A549 (cell line): ENCODE measurements around the gene SLC16A1. TPM values are rescaled to one million over a fixed set of nuclear protein-coding genes. Genes with fewer than 3 reads are reported as not detected.

Source experiments
- ATAC-seq, 2 experiments: fragments of 200-7000 bp in 1 of 2; fragments of >200 bp in 1 of 2; cut with Nextera tagmentation in 1 of 2; cut with Tn5 transposase in 1 of 2; 3 replicates each; pipeline versions ENCODE4 v1.8.0 to v1.9.1; 2018 to 2020; ENCODE audit warnings: mild to moderate bottlenecking in 1 of 2, moderate library complexity in 1 of 2
- CTCF ChIA-PET: fragments of 300-600 bp; sonication (Branson Sonifier 250); formaldehyde crosslinking; extraction: SDS; loops from one replicate; lab custom pipeline; 2021; ENCODE audit warnings: antibody characterized with exemption, inconsistent platforms; lab: Yijun Ruan, JAX
- POLR2A ChIA-PET: fragments of 350-600 bp; formaldehyde crosslinking; extraction: SDS; loops from one replicate; lab custom pipeline; 2021; ENCODE audit warnings: antibody characterized with exemption, inconsistent platforms; lab: Yijun Ruan, JAX
- DNase-seq, 2 experiments: peaks; one replicate each; pipeline versions ENCODE4 v3.0.0 to v3.0.0-alpha.2; 2011 to 2016; ENCODE audit warnings: low read depth in 1 of 2, low spot score in 1 of 2
- FAIRE-seq: peaks from 2 replicates; lab custom pipeline; 2011; peaks lifted over from hg19 to GRCh38; lab: Jason Lieb, UNC
- H3K27ac ChIP-seq, 2 experiments: fragments of >200 bp; sonication (Bioruptor Twin); formaldehyde crosslinking; 3 replicates each; pipeline ENCODE4 v1.5.1; 2016 to 2017
- H3K4me1 ChIP-seq: fragments of >200 bp; sonication (Bioruptor Twin); formaldehyde crosslinking; 3 replicates; pipeline ENCODE4 v1.6.1; 2016
- H3K4me2 ChIP-seq: fragments of >200 bp; sonication (Bioruptor Twin); formaldehyde crosslinking; 3 replicates; pipeline ENCODE4 v1.6.1; 2016
- H3K4me3 ChIP-seq: fragments of >200 bp; sonication (Bioruptor Twin); formaldehyde crosslinking; 3 replicates; pipeline ENCODE4 v1.5.1; 2016
- H3K9me3 ChIP-seq: fragments of >200 bp; sonication (Bioruptor Twin); formaldehyde crosslinking; 3 replicates; pipeline ENCODE4 v1.6.1; 2016
- BCL3 ChIP-seq: fragments of >200 bp; sonication (Bioruptor Twin); formaldehyde crosslinking; IDR thresholded peaks from 3 replicates; pipeline ENCODE4 v1.6.1; 2016
- BHLHE40 ChIP-seq: IDR thresholded peaks from 2 replicates; pipeline ENCODE4 v1.6.1; 2012; ENCODE audit warnings: low read depth, low read length, inconsistent platforms
- CEBPB ChIP-seq, 2 experiments: fragments of >200 bp in 1 of 2; sonication (Bioruptor Twin) in 1 of 2; formaldehyde crosslinking in 1 of 2; IDR thresholded peaks; 2 replicates each; pipeline ENCODE4 v1.6.1; 2012 to 2016
- CTCF ChIP-seq: fragments of >200 bp; sonication (Bioruptor Twin); formaldehyde crosslinking; IDR thresholded peaks from 3 replicates; pipeline ENCODE4 v1.5.1; 2016
- E2F6 ChIP-seq: IDR thresholded peaks from 2 replicates; pipeline ENCODE4 v1.6.1; 2012; ENCODE audit warnings: low read depth, borderline replicate concordance
- ELK1 ChIP-seq: fragments of 150-350 bp; IDR thresholded peaks from 2 replicates; pipeline ENCODE4 v1.6.1; 2014; ENCODE audit warnings: low read depth, mild to moderate bottlenecking, low read length
- EP300 ChIP-seq, 2 experiments: fragments of >200 bp; sonication (Bioruptor Twin); formaldehyde crosslinking; IDR thresholded peaks; 2 replicates in 1 of 2; 3 replicates in 1 of 2; pipeline ENCODE4 v1.6.1; 2016 to 2017
- ESRRA ChIP-seq: fragments of 150-350 bp; IDR thresholded peaks from 2 replicates; pipeline ENCODE4 v1.6.1; 2014; ENCODE audit warnings: mild to moderate bottlenecking, low read length, borderline replicate concordance
- FOSB ChIP-seq: fragments of 250-450 bp; sonication (Bioruptor Pico); IDR thresholded peaks from 2 replicates; pipeline ENCODE4 v1.5.0; 2020; ENCODE audit warnings: mild to moderate bottlenecking, moderate library complexity
- FOSL2 ChIP-seq, 2 experiments: fragments of 450-650 bp in 1 of 2; fragments of >200 bp in 1 of 2; sonication (Bioruptor Twin) in 1 of 2; formaldehyde crosslinking; IDR thresholded peaks; 2 replicates each; pipeline versions ENCODE4 v1.5.0 to v1.6.1; 2016 to 2020; ENCODE audit warnings: mild to moderate bottlenecking in 1 of 2, moderate library complexity in 1 of 2
- HDAC2 ChIP-seq: fragments of 200-600 bp; sonication (generic); IDR thresholded peaks from 2 replicates; pipeline ENCODE4 v1.6.1; 2016
- HES2 ChIP-seq: fragments of >200 bp; sonication (Bioruptor Twin); formaldehyde crosslinking; IDR thresholded peaks from 2 replicates; pipeline ENCODE4 v1.6.1; 2016
- HOXB5 ChIP-seq: fragments of 250-450 bp; sonication (Bioruptor Pico); IDR thresholded peaks from 2 replicates; pipeline ENCODE4 v1.5.0; 2020; ENCODE audit warnings: mild to moderate bottlenecking, moderate library complexity
- JUNB ChIP-seq: fragments of >200 bp; sonication (Bioruptor Twin); formaldehyde crosslinking; IDR thresholded peaks from 2 replicates; pipeline ENCODE4 v1.6.1; 2016
- KDM5A ChIP-seq: fragments of 200-600 bp; sonication (generic); IDR thresholded peaks from 2 replicates; pipeline ENCODE4 v1.6.1; 2016; ENCODE audit warnings: antibody characterized with exemption, mild to moderate bottlenecking
- MAFK ChIP-seq: fragments of 450-650 bp; IDR thresholded peaks from 2 replicates; pipeline ENCODE4 v1.6.1; 2014; ENCODE audit not compliant: partially characterized antibody
- MYC ChIP-seq: IDR thresholded peaks from 2 replicates; pipeline ENCODE4 v1.6.1; 2012; ENCODE audit warnings: mild to moderate bottlenecking, inconsistent platforms, low read length, improper control_type of control experiment, borderline replicate concordance
- NFE2L2 ChIP-seq: fragments of 150-350 bp; conservative IDR thresholded peaks from 2 replicates; pipeline ENCODE4 v1.6.1; 2014; ENCODE audit warnings: low read length
- PBX3 ChIP-seq: IDR thresholded peaks from 2 replicates; pipeline ENCODE4 v1.6.1; 2012
- PHF8 ChIP-seq: fragments of 200-600 bp; sonication (generic); IDR thresholded peaks from 2 replicates; pipeline ENCODE4 v1.6.1; 2016; ENCODE audit warnings: low read depth, mild to moderate bottlenecking, antibody characterized with exemption, moderate library complexity, borderline replicate concordance
- POLR2A ChIP-seq: IDR thresholded peaks from 2 replicates; pipeline ENCODE4 v1.6.1; 2012; ENCODE audit warnings: mild to moderate bottlenecking, low read length
- RAD21 ChIP-seq, 2 experiments: fragments of >200 bp in 1 of 2; sonication (Bioruptor Twin) in 1 of 2; formaldehyde crosslinking in 1 of 2; IDR thresholded peaks in 1 of 2; conservative IDR thresholded peaks in 1 of 2; 2 replicates in 1 of 2; 3 replicates in 1 of 2; pipeline ENCODE4 v1.6.1; 2012 to 2018; ENCODE audit warnings: inconsistent platforms in 1 of 2
- RFX5 ChIP-seq: fragments of 450-650 bp; IDR thresholded peaks from 2 replicates; pipeline ENCODE4 v1.7.1; 2014; ENCODE audit warnings: antibody characterized with exemption, mild to moderate bottlenecking, moderate library complexity
- TFCP2L1 ChIP-seq: fragments of 250-450 bp; sonication (Bioruptor Pico); IDR thresholded peaks from 2 replicates; pipeline ENCODE4 v1.5.0; 2021; ENCODE audit warnings: mild to moderate bottlenecking
- ZSCAN20 ChIP-seq: fragments of 250-450 bp; sonication (Bioruptor Pico); IDR thresholded peaks from 2 replicates; pipeline ENCODE4 v1.8.0; 2022; ENCODE audit warnings: mild to moderate bottlenecking, moderate library complexity
- WGBS: methylation state at CpG from one replicate; pipeline ENCODE4 v1.1.6; 2017; ENCODE audit errors: missing lambda C conversion rate; 5-methylcytosine and 5-hydroxymethylcytosine counted together
- polyA minus RNA-seq: library from RNA; depleted of rRNA, polyadenylated mRNA; stranded (reverse); fragments of >200 nt; gene quantifications from 2 replicates; pipeline ENCODE4 v1.2.3, GENCODE V29; 2011; rRNA and poly(A)+ RNA removed
- polyA plus RNA-seq, 4 experiments: library from polyadenylated mRNA; depleted of rRNA in 3 of 4; stranded (reverse); fragments of >200 nt; fragmentation: RNase III in 1 of 4; extraction: RNeasy Plus Mini Kit Qiagen cat#74134 plus additional on column Dnase treatment in 1 of 4; gene quantifications; 2 replicates in 3 of 4; 3 replicates in 1 of 4; pipeline ENCODE4 v1.2.3, GENCODE V29; 2011 to 2017
- TF ChIP-seq, protein P1 (sequence below): fragments of 200-600 bp; sonication (generic); IDR thresholded peaks from 2 replicates; pipeline ENCODE4 v1.6.1; 2016; ENCODE audit warnings: antibody characterized with exemption, mild to moderate bottlenecking, moderate library complexity

The SLC16A1 gene, protein sequence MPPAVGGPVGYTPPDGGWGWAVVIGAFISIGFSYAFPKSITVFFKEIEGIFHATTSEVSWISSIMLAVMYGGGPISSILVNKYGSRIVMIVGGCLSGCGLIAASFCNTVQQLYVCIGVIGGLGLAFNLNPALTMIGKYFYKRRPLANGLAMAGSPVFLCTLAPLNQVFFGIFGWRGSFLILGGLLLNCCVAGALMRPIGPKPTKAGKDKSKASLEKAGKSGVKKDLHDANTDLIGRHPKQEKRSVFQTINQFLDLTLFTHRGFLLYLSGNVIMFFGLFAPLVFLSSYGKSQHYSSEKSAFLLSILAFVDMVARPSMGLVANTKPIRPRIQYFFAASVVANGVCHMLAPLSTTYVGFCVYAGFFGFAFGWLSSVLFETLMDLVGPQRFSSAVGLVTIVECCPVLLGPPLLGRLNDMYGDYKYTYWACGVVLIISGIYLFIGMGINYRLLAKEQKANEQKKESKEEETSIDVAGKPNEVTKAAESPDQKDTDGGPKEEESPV
- polyA plus RNA-seq (2011; rRNA removed) (67.9 and 70.2 TPM in 2 replicates), polyA plus RNA-seq (2017; fragmentation: RNase III; extraction: RNeasy Plus Mini Kit Qiagen cat#74134 plus additional on column Dnase treatment) (39.7 to 45.0 TPM (median 42.7 TPM) in 3 replicates), polyA minus RNA-seq (122 and 127 TPM in 2 replicates)
- polyA plus RNA-seq (2012; cell fraction: cytosol; rRNA removed) = 17.4 and 24.6 TPM in 2 replicates
- 48.9 and 60.5 TPM in 2 replicates for polyA plus RNA-seq (2012; cell fraction: nucleus; rRNA removed)

GRCh38 chr1:112955773-112956543, at the start of gene SLC16A1:
SLC16A1 (minus strand) TSS chr1:112956196; CDS start chr1:112929308, 26,888 bp downstream.
- ChIA-PET CTCF (interaction anchor here (0.7 to 3.2 kb wide), 15 partner anchors 10 to 240 kb away, joined by 3 to 15 read pairs (median 3); no protein-coding TSS in a partner anchor), POLR2A (interaction anchor here (0.5 to 1.3 kb wide), 12 partner anchors 9 to 856 kb away, joined by 3 to 22 read pairs (median 4); partner anchors contain the start of genes LRIG2, PPM1J and RSBN1)
- Histone ChIP-seq H3K27ac (peak within 1 kb of the TSS; percentile 93 to 98), H3K4me3 (peak within 1 kb of the TSS; percentile 66), H3K4me2 (peak within 1 kb of the TSS; percentile 97), H3K4me1 (peaks cover 27% of the 10 kb centered on the region), H3K9me3 (no peaks in the 10 kb centered on the region)
- FAIRE-seq = no peak
- WGBS = 0% methylated on average over 6 of the region's 90 CpGs
- DNase-seq = peak; percentile 67 to 92
- ATAC-seq = peak; percentile 82 to 89
- no peak for TF ChIP-seq HES2
- TF ChIP-seq PBX3 = peak; percentile 51; the same call in 1 of the 2 replicates
- no peak for TF ChIP-seq ELK1
- TF ChIP-seq BCL3 = peak; percentile 89
- TF ChIP-seq HDAC2 = no peak
- no peak for TF ChIP-seq RFX5
- TF ChIP-seq ESRRA = peak; percentile 23; the same call in 1 of the 2 replicates
- TF ChIP-seq MAFK = no peak
- TF ChIP-seq HOXB5 (CRISPR knock-in tag) = no peak
- no peak for TF ChIP-seq KDM5A
- TF ChIP-seq CEBPB (IDR thresholded peaks at IDR 0.05) = no peak
- peak; percentile 99 for TF ChIP-seq POLR2A
- peak; percentile 68 for TF ChIP-seq MYC
- no peak for TF ChIP-seq NFE2L2
- TF ChIP-seq FOSL2 (IDR thresholded peaks at IDR 0.05) = no peak
- TF ChIP-seq FOSL2 (CRISPR knock-in tag; IDR thresholded peaks at IDR 0.05) = no peak
- no peak for TF ChIP-seq EP300 (IDR thresholded peaks at IDR 0.05)
- no peak for TF ChIP-seq ZSCAN20 (CRISPR knock-in tag)
- no peak for TF ChIP-seq FOSB (CRISPR knock-in tag)
- TF ChIP-seq BHLHE40 = 0 out of 2 replicates have a peak, but pooled peaks have one; percentile 44
- TF ChIP-seq PHF8 = peak; percentile 79
- TF ChIP-seq, protein P1, sequence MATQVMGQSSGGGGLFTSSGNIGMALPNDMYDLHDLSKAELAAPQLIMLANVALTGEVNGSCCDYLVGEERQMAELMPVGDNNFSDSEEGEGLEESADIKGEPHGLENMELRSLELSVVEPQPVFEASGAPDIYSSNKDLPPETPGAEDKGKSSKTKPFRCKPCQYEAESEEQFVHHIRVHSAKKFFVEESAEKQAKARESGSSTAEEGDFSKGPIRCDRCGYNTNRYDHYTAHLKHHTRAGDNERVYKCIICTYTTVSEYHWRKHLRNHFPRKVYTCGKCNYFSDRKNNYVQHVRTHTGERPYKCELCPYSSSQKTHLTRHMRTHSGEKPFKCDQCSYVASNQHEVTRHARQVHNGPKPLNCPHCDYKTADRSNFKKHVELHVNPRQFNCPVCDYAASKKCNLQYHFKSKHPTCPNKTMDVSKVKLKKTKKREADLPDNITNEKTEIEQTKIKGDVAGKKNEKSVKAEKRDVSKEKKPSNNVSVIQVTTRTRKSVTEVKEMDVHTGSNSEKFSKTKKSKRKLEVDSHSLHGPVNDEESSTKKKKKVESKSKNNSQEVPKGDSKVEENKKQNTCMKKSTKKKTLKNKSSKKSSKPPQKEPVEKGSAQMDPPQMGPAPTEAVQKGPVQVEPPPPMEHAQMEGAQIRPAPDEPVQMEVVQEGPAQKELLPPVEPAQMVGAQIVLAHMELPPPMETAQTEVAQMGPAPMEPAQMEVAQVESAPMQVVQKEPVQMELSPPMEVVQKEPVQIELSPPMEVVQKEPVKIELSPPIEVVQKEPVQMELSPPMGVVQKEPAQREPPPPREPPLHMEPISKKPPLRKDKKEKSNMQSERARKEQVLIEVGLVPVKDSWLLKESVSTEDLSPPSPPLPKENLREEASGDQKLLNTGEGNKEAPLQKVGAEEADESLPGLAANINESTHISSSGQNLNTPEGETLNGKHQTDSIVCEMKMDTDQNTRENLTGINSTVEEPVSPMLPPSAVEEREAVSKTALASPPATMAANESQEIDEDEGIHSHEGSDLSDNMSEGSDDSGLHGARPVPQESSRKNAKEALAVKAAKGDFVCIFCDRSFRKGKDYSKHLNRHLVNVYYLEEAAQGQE = no peak
- peak; percentile 28 to 64; a peak in 3 of 5 replicates for TF ChIP-seq RAD21 (conservative IDR thresholded peaks at IDR 0.05 in 1 of 2, IDR thresholded peaks at IDR 0.05 in 1 of 2)
- peak; percentile 37 for TF ChIP-seq E2F6
- TF ChIP-seq JUNB = no peak
- peak; percentile 46 for TF ChIP-seq CTCF
- TF ChIP-seq TFCP2L1 = no peak
